Measurements from ENCODE around the gene SUCLA2. TPM values are rescaled to one million over a fixed set of nuclear protein-coding genes. Genes with fewer than 3 reads are reported as not detected.
A peak's percentile ranks its signal among the peaks of the same experiment; 100 is the strongest.

The SUCLA2 gene
- total and polyA plus RNA-seq, 2 of the 8 experiments (the other 6 are each of a cell fraction or from before 2014, with no cell fraction given) = 23.5 to 78.8 TPM

DNA sequence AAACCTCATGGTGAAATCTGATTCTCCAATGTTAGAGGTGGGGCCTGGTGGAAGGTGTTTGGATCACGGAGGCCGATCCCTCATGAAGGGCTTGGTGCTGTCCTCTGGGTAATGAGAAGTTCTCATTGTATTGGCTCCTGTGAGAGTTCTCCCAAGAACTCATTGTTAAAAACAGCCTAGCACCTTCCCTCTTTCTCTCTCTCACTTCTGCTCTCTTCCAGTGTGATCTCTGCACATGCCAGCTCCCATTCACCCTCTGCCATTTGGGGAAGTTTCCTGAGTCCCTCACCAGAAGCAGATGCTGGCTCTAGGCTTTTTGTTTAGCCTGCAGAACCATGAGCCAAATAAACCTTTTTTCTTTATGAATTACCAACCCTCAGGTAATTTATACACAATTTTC, 3.1 kb upstream of the SUCLA2 start (continued):
- TF ChIP-seq CHD7 (IDR thresholded peaks at IDR 0.05; ENCODE audit: insufficient replicate concordance, low read length) = no peak
- TF ChIP-seq RAD21 (IDR thresholded peaks at IDR 0.05 in 1 of 2, conservative IDR thresholded peaks at IDR 0.05 in 1 of 2; ENCODE audit: low read depth in 2 of 2, low read length in 2 of 2) = no peak
- TF ChIP-seq CTBP2 (IDR thresholded peaks at IDR 0.05; ENCODE audit: borderline replicate concordance, insufficient read depth, insufficient read length, low read length) = no peak
- 0 out of 2 replicates have a peak, but pooled peaks have one; percentile 11 for TF ChIP-seq E2F6 (IDR thresholded peaks at IDR 0.05)
- no peak for TF ChIP-seq SP4 (IDR thresholded peaks at IDR 0.05; ENCODE audit: low read length)
